Measurements from ENCODE around the gene FHL5. TPM values are rescaled to one million over a fixed set of nuclear protein-coding genes. Genes with fewer than 3 reads are reported as not detected.
A peak's percentile ranks its signal among the peaks of the same experiment; 100 is the strongest.
"Not testable (repeated sequence)": the region's sequence is repeated elsewhere in the genome, so short reads cannot be mapped to it uniquely, and the experiment has no call there.

Gene FHL5
- total RNA-seq, 1 donor: not detected

GRCh38 chr6:96621983-96622382 lies 59.1 kb downstream of the FHL5 start:
- no peak for DNase-seq (ENCODE audit: low read depth)
- TF ChIP-seq, protein P1, sequence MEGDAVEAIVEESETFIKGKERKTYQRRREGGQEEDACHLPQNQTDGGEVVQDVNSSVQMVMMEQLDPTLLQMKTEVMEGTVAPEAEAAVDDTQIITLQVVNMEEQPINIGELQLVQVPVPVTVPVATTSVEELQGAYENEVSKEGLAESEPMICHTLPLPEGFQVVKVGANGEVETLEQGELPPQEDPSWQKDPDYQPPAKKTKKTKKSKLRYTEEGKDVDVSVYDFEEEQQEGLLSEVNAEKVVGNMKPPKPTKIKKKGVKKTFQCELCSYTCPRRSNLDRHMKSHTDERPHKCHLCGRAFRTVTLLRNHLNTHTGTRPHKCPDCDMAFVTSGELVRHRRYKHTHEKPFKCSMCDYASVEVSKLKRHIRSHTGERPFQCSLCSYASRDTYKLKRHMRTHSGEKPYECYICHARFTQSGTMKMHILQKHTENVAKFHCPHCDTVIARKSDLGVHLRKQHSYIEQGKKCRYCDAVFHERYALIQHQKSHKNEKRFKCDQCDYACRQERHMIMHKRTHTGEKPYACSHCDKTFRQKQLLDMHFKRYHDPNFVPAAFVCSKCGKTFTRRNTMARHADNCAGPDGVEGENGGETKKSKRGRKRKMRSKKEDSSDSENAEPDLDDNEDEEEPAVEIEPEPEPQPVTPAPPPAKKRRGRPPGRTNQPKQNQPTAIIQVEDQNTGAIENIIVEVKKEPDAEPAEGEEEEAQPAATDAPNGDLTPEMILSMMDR (IDR thresholded peaks at IDR 0.05; ENCODE audit: insufficient read depth, low read length): no peak
- no peak overlapping the region for H3K4me3 ChIP-seq (ENCODE audit: low read depth, low read length)

DNA sequence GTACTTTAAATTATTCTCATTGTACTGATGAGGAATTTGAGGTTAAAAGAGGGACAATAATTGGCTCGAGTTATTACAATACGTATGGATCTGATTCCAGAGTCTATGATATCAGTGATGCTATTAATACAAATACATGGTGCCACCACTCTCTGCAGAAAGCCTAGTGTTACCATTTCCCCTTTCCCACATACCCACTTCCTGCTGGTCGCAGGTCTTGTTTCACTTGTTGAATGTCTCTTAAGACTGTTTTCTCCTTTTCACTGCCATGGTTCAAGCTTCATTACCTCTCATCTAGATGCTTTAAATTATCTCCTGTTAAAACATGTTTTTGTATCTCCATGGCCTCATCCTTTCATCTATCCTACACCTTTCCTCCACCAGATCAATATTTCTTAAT lies 62.0 kb downstream of the FHL5 start:
- no peak overlapping the region for H3K4me3 ChIP-seq (ENCODE audit: low read depth, low read length)
- TF ChIP-seq, protein P1 (IDR thresholded peaks at IDR 0.05; ENCODE audit: insufficient read depth, low read length): no peak
- DNase-seq (ENCODE audit: low read depth): no peak

DNA sequence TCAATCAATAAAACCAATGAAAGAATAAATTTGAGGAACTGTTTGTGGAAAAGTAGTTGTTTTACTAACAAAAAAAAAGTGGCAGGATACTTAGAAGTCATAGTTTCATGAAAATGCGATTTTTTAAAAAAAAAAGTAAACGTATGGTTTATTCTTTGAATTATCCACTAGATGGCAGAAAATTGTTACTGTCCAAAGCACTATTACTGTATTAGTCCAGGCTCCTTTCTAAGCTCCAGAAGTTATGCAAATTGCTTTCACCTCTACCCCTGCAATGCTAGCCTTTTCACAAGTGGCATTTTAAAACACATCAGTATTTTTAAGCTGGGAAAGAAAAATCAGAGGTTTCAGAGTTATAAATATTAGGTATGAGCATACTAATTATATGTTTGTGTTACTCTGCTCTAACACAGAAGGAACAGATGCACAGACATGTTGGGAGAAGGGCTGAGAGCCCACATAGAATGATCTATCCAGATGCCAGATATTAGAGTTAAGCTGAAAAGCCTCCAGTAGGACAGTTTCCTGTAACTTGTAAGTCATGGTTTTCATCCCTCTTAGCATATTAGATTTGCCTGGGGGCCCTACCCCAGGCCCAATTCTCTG lies 63.9 kb downstream of the FHL5 start:
- H3K4me3 ChIP-seq (ENCODE audit: low read depth, low read length): no peak overlapping the region
- TF ChIP-seq, protein P1 (IDR thresholded peaks at IDR 0.05; ENCODE audit: insufficient read depth, low read length): peak; percentile 30
- peak; percentile 54 for DNase-seq (ENCODE audit: low read depth)

DNA sequence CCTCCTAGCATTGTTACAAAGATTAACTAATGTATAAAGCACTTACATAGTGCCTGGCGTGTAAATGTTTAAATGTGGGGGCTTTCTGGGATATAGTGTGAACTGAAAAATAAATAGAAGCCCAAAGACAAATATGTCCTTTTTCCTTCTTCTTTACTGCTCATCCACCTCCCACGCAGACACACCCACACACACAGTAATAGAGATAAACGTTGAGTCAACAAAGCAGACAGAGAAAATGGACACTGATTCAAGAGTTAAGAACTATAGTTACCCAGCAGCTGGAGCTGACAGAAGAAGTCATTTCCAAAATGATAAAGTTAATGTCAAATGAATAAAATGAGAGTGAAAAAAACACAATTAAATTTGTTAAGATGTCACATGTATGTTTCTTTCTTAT lies 68.3 kb downstream of the FHL5 start:
- DNase-seq (ENCODE audit: low read depth): no peak
- TF ChIP-seq, protein P1 (IDR thresholded peaks at IDR 0.05; ENCODE audit: insufficient read depth, low read length): no peak
- H3K4me3 ChIP-seq (ENCODE audit: low read depth, low read length): no peak overlapping the region

DNA sequence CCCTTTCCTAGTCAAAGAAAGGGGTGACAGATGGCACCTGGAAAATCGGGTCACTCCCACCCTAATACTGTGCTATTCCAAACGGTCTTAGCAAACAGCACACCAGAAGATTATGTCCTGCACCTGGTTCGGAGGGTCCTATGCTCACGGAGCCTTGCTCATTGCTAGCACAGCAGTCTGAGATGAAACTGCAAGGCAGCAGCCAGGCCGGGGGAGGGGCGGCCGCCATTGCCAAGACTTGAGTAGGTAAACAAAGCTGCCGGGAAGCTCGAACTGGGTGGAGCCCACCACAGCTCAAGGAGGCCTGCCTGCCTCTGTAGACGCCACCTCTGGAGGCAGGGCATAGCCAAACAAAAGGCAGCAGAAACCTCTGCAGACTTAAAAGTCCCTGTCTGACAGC lies 75.1 kb downstream of the FHL5 start:
- not testable (repeated sequence) for H3K4me3 ChIP-seq (ENCODE audit: low read depth, low read length); DNase-seq (ENCODE audit: low read depth)

DNA sequence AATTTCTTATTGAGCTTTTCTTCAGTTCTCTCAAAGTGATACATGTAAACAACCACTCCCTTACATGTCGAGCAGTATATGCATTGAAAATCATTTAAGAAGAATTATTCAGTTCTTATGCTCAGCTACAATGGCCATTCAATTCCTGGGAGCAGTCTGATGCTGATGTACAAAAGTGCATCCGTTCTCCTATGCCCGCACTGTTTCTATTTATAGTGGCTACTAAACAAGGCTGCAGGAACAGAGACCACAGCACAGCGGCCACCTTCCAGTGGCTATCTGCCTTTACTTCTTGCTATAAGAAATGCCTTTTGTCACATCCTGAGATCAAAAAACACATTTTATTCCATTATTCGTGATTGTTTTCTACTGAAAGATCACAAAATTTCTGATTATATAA lies 82.2 kb downstream of the FHL5 start:
- DNase-seq (ENCODE audit: low read depth): no peak
- TF ChIP-seq, protein P1 (IDR thresholded peaks at IDR 0.05; ENCODE audit: insufficient read depth, low read length): no peak
- no peak overlapping the region for H3K4me3 ChIP-seq (ENCODE audit: low read depth, low read length)

GRCh38 chr6:96649926-96650325 lies 87.0 kb downstream of the FHL5 start:
- DNase-seq (ENCODE audit: low read depth): no peak
- TF ChIP-seq, protein P1 (IDR thresholded peaks at IDR 0.05; ENCODE audit: insufficient read depth, low read length): no peak
- no peak overlapping the region for H3K4me3 ChIP-seq (ENCODE audit: low read depth, low read length)

Measured in fibroblast of the aortic adventitia (primary cell).